Colonic mucosa (tissue), 4 donors: Measurements from ENCODE around the gene GAD2. TPM values are rescaled to one million over a fixed set of nuclear protein-coding genes. Genes with fewer than 3 reads are reported as not detected.

Source experiments
- DNase-seq: peaks from one replicate; pipeline ENCODE4 v3.0.0-alpha.2; 2020
- H3K27ac ChIP-seq: fragments of 200-600 bp; one replicate; pipeline ENCODE4 v1.8.0; 2021
- H3K27me3 ChIP-seq: fragments of 200-600 bp; one replicate; pipeline ENCODE4 v1.8.0; 2021
- H3K36me3 ChIP-seq: fragments of 200-600 bp; one replicate; pipeline ENCODE4 v1.8.0; 2021
- H3K4me1 ChIP-seq: fragments of 200-600 bp; one replicate; pipeline ENCODE4 v1.8.0; 2021; ENCODE audit warnings: mild to moderate bottlenecking
- H3K4me3 ChIP-seq: fragments of 200-600 bp; one replicate; pipeline ENCODE4 v1.8.0; 2021
- H3K9ac ChIP-seq, 2 donors: one replicate each; pipeline ENCODE4 v1.7.0; 2013; ENCODE audit warnings: control low read depth in 2 of 2, low read depth in 2 of 2, low read length in 2 of 2
- H3K9me3 ChIP-seq: fragments of 200-600 bp; one replicate; pipeline ENCODE4 v1.8.0; 2021
- intact Hi-C: fragments of 100-400 bp; cut with DNase I; formaldehyde crosslinking; loops from one replicate; pipeline ENCODE4 v1.14.1; 2022
- total RNA-seq, 2 donors: library from RNA; stranded (reverse); fragmentation: NEBNext Ultra II Directional in 1 of 2; extraction: Animal tissue kit (Norgen Biotek cat#: 25700) in 1 of 2; gene quantifications; one replicate each; pipeline ENCODE4 v1.2.1, GENCODE V29; 2021
- TF ChIP-seq, protein P1 (sequence below): fragments of 200-600 bp; IDR thresholded peaks from one replicate; pipeline ENCODE4 v1.8.0; 2022; ENCODE audit warnings: antibody characterized with exemption, mild to moderate bottlenecking
- donor health status: healthy.
- donor health status: DM: no; HTN: no; CAD: no.
- donor health status: DM: no; HTN: no; CAD: no.

Gene GAD2
- total RNA-seq, 2 donors from 2014 or later, result not detected

DNA sequence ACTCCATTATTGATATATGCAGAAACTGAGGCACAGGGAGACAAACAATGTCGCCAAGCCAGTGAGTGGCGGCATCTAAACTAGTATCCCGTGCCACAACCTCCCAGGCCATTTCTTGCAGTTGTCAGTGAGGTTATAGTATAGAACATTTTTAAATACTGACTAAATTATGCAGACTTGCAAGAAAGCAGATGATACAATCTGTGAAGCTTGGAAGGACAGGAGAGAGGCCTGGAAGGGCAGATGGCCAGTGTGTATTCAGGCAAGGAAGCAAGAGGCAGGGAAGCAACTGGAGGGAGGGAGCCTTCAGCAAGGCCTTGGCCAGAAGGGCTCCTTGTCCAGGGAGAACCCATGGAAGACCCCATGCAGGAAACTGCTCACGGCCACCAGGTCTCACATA, 111.2 kb downstream of the GAD2 start:
- intact Hi-C loops, result no loop called here
- no peak overlapping the region for H3K9ac ChIP-seq
- H3K4me3 ChIP-seq, result no peak overlapping the region
- no peaks in the 10 kb centered on the region for H3K4me1 ChIP-seq
- TF ChIP-seq, protein P1, sequence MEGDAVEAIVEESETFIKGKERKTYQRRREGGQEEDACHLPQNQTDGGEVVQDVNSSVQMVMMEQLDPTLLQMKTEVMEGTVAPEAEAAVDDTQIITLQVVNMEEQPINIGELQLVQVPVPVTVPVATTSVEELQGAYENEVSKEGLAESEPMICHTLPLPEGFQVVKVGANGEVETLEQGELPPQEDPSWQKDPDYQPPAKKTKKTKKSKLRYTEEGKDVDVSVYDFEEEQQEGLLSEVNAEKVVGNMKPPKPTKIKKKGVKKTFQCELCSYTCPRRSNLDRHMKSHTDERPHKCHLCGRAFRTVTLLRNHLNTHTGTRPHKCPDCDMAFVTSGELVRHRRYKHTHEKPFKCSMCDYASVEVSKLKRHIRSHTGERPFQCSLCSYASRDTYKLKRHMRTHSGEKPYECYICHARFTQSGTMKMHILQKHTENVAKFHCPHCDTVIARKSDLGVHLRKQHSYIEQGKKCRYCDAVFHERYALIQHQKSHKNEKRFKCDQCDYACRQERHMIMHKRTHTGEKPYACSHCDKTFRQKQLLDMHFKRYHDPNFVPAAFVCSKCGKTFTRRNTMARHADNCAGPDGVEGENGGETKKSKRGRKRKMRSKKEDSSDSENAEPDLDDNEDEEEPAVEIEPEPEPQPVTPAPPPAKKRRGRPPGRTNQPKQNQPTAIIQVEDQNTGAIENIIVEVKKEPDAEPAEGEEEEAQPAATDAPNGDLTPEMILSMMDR, result no peak
- no peak overlapping the region for H3K27ac ChIP-seq
- no peaks in the 10 kb centered on the region for H3K27me3 ChIP-seq
- DNase-seq, result no peak
- no peaks in the 10 kb centered on the region for H3K9me3 ChIP-seq
- H3K36me3 ChIP-seq, result no peaks in the 10 kb centered on the region

DNA sequence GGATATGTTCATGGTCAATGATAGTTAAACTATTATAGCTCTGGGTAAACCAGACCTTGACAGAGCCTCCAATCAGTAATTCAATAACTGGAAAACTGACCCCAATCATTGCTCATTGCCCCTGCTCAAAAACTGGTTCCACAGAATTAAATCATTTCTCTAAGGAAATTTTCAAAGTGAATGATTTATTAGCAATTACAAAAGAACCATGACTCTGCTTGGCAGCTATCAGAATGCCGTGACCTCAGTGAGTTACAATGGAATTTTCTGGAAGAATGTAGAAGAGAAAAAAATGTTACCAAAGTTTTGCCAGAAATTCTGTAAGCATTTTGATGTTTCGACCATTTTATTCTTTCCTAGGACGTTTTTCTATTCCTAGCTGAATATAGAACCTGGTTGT, 114.8 kb downstream of the GAD2 start:
- Histone ChIP-seq H3K9me3 (no peaks in the 10 kb centered on the region), H3K27ac (no peak overlapping the region), H3K4me1 (no peaks in the 10 kb centered on the region), H3K4me3 (no peak overlapping the region), H3K27me3 (no peaks in the 10 kb centered on the region), H3K9ac (no peak overlapping the region), H3K36me3 (no peaks in the 10 kb centered on the region)
- TF ChIP-seq, protein P1, result no peak
- no peak for DNase-seq
- intact Hi-C loops, result loop anchor here (5.0 to 10.0 kb wide), 3 partner anchors 226 to 1023 kb away; no protein-coding TSS in a partner anchor

DNA sequence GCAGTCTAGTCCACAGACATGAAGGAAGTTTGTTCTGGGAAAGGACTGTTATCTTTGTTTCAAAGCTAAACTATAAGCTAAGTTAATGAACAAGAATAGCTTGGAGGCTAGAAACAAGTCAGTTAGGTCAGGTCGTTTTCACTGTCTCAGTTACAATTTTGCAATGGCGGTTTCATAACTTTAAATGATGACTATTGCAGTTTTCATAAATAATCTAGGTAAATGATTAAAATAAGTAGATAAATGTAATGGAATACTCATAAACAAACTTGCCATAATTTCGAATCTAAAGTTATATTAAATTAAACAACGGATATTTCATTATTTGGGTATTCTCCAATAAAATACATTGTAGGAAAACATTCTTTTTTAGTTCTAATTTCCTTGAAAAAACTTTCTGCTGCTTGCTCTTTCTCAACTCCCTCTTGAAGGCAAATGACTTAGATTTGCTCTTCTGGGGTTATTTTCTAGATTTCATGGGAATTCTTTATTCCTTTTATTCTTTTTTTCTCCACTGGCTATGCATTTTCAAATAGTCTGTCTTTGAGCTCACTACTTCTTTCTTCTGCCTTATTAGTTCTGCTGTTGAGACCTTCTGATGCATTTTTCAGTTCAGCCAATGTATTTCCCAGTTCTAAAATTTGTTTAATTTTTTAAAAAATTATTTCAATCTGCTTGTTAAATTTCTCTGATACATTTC, 117.8 kb downstream of the GAD2 start:
- intact Hi-C loops, result loop anchor here (5.0 to 10.0 kb wide), 3 partner anchors 223 to 1020 kb away; no protein-coding TSS in a partner anchor
- Histone ChIP-seq H3K36me3 (no peaks in the 10 kb centered on the region), H3K9ac (no peak overlapping the region), H3K4me1 (no peaks in the 10 kb centered on the region), H3K27ac (no peak overlapping the region), H3K9me3 (no peaks in the 10 kb centered on the region), H3K4me3 (no peak overlapping the region), H3K27me3 (no peaks in the 10 kb centered on the region)
- DNase-seq, result no peak
- TF ChIP-seq, protein P1, result no peak

DNA sequence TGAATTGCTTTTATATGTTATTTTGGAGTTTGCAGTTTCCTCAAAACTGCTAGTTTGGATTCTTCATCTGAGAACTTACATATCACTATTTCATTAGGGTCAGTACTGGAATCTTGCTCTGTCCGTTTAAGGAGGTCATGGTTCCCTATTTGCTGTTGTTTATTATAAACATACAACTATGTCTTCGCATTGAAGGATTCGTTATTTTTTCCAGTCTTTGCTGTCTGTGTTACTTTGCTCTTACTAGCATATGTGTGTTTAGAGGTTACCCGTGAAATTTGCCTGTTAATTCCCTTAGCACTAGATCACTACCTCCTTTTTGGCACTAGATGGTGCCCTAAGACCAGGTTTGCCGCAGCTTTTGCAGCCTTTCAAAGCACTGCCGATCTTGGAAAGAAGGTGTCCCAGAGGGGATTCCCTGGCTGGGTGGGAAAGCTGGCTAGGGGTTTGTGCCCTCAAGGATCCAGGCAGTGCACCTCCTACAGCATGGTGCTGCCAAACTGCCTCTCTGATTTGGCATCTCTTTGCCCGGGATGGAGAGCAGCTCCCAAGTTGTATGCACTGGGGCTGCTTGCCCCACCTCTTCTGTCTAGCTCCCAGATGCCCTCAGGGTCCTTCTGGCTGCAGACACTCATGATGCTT, 118.5 kb downstream of the GAD2 start:
- no peaks in the 10 kb centered on the region for H3K27me3 ChIP-seq
- no peak overlapping the region for H3K9ac ChIP-seq
- intact Hi-C loops, result loop anchor here (5.0 to 10.0 kb wide), 3 partner anchors 222 to 1020 kb away; no protein-coding TSS in a partner anchor
- no peaks in the 10 kb centered on the region for H3K36me3 ChIP-seq
- peak; percentile 45 for DNase-seq
- H3K4me1 ChIP-seq, result no peaks in the 10 kb centered on the region
- H3K9me3 ChIP-seq, result no peaks in the 10 kb centered on the region
- no peak overlapping the region for H3K27ac ChIP-seq
- H3K4me3 ChIP-seq, result peak overlapping the region; percentile 17
- TF ChIP-seq, protein P1, result peak; percentile 68

DNA sequence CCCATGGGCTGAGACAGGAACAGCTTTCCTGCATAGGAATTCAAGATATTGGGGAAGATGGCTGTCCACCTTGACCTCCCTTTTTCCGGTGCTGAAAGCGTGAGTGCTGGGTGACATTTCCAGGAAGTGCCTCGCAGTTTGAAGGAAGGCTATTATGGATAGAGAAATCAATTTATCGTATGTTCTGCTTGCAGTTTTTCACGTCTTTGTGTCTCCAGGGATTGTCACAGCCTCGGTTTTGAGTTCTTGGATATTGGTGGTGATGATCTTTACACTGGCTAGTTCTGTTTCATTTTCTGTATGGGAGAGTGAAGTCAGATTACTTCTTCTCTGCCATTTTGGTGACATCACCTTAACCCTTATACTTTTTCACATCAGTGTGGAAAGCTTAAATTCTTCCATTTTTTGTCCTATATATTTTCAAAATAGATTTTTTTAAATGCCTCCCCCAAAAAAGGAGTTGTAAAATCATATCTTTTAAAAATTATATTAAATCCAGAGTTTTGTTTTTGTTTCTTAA, 119.1 kb downstream of the GAD2 start:
- H3K27me3 ChIP-seq, result no peaks in the 10 kb centered on the region
- H3K4me3 ChIP-seq, result peak overlapping the region; percentile 17
- H3K4me1 ChIP-seq, result no peaks in the 10 kb centered on the region
- no peak overlapping the region for H3K27ac ChIP-seq
- TF ChIP-seq, protein P1, result no peak
- H3K36me3 ChIP-seq, result no peaks in the 10 kb centered on the region
- intact Hi-C loops, result loop anchor here (10.0 kb wide), 2 partner anchors 549 to 1019 kb away; no protein-coding TSS in a partner anchor
- no peaks in the 10 kb centered on the region for H3K9me3 ChIP-seq
- no peak for DNase-seq
- no peak overlapping the region for H3K9ac ChIP-seq
